Transverse colon (tissue), 4 donors: ENCODE measurements around the gene GNAO1. TPM values are rescaled to one million over a fixed set of nuclear protein-coding genes. Genes with fewer than 3 reads are reported as not detected.
A peak's percentile ranks its signal among the peaks of the same experiment; 100 is the strongest.

Source experiments
- DNase-seq: peaks from one replicate; pipeline ENCODE4 v3.0.0-alpha.2; 2019
- H3K27ac ChIP-seq, 4 donors: fragments of 200-600 bp; sonication (generic); 2 replicates each; pipeline ENCODE4 v1.5.1; 2016 to 2018; ENCODE audit warnings: inconsistent platforms in 4 of 4
- H3K27me3 ChIP-seq: fragments of 200-600 bp; sonication (generic); 2 replicates; pipeline ENCODE4 v1.5.1; 2017; ENCODE audit warnings: inconsistent platforms
- H3K36me3 ChIP-seq, 4 donors: fragments of 200-600 bp; sonication (generic); 2 replicates each; pipeline ENCODE4 v1.5.1; 2017 to 2019; ENCODE audit warnings: inconsistent platforms in 4 of 4
- H3K4me1 ChIP-seq, 4 donors: fragments of 200-600 bp; sonication (generic); 2 replicates each; pipeline ENCODE4 v1.5.1; 2017 to 2020; ENCODE audit warnings: inconsistent platforms in 4 of 4
- H3K4me3 ChIP-seq, 4 donors: fragments of 200-600 bp; sonication (generic); 1 replicate in 1 of 4; 2 replicates in 3 of 4; pipeline versions ENCODE4 v1.5.1 to v1.6.1; 2017 to 2019; ENCODE audit warnings: inconsistent platforms in 4 of 4
- H3K9me3 ChIP-seq, 2 donors: fragments of 200-600 bp; sonication (generic); 2 replicates each; pipeline ENCODE4 v1.5.1; 2017 to 2019; ENCODE audit warnings: inconsistent platforms in 2 of 2
- EP300 ChIP-seq: sonication (generic); formaldehyde crosslinking; IDR thresholded peaks from one replicate; pipeline ENCODE4 v1.6.1; 2017; ENCODE audit warnings: antibody characterized with exemption, low read depth
- POLR2A ChIP-seq: fragments of 450-650 bp; IDR thresholded peaks from one replicate; pipeline ENCODE4 v1.6.1; 2016; ENCODE audit warnings: antibody characterized with exemption, mild to moderate bottlenecking, moderate library complexity
- POLR2AphosphoS5 ChIP-seq, 3 donors: sonication (generic); formaldehyde crosslinking; IDR thresholded peaks; one replicate each; pipeline ENCODE4 v1.6.1; 2016; ENCODE audit warnings: antibody characterized with exemption in 3 of 3
- WGBS, 2 donors: methylation state at CpG; one replicate each; pipeline ENCODE4 v1.1.5; 2018; ENCODE audit warnings: low coverage in 1 of 2; 5-methylcytosine and 5-hydroxymethylcytosine counted together
- in situ Hi-C, 4 donors: fragments of 200-750 bp; cut with MboI; loops; one replicate each; pipeline versions ENCODE4 v1.15.0 to v1.15.1; 2017; ENCODE audit warnings: low sequenced_read_pairs in 3 of 4, low pct_ligation_motif_present in 1 of 4, low pct_unique_long_range_greater_than_20kb in 1 of 4
- intact Hi-C: fragments of 100-400 bp; cut with DNase I; formaldehyde crosslinking; loops from one replicate; pipeline ENCODE4 v1.15.1; 2023; ENCODE audit warnings: low total_unique reads
- total RNA-seq, 4 donors: library from RNA; depleted of rRNA; stranded (reverse); fragments of >200 nt; gene quantifications; one replicate each; pipeline ENCODE4 v1.1.0, GENCODE V29; 2016
- TF ChIP-seq, protein P1 (sequence below), 5 experiments: fragments of 200-600 bp in 3 of 5; fragments of 450-650 bp in 2 of 5; sonication (generic) in 3 of 5; IDR thresholded peaks; 1 replicate in 2 of 5; 2 replicates in 3 of 5; pipeline ENCODE4 v1.5.1; 2016 to 2017; ENCODE audit warnings: antibody characterized with exemption in 5 of 5, inconsistent platforms in 3 of 5, mild to moderate bottlenecking in 2 of 5, moderate library complexity in 1 of 5

The GNAO1 gene
- total RNA-seq, 4 donors from 2014 or later, result 7.3 to 25.4 (median 11.3) TPM

DNA sequence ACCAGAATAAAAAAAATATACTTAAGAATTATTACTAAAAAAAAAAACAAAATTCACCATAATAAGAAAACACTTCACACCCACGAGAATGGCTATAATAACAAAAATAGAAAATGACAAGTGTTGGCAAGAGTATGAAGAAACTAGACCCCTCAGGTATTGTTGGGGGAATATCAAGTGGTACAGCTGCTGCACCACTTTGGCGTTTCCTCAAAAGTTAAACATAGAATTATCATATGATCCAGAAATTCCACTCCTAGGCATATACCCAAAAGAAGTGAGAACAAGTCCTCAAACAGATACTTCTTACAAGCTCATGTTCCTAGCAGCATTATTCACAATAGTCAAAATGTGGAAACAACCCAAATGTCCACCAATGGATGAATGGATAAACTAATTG lies 207.8 kb downstream of the GNAO1 start:
- Histone ChIP-seq H3K36me3 (peaks cover 0 to 43% (median 12%) of the 10 kb centered on the region in 4 donors), H3K27ac (no peak overlapping the region), H3K4me3 (no peak overlapping the region), H3K9me3 (no peaks in the 10 kb centered on the region), H3K4me1 (no peaks in the 10 kb centered on the region), H3K27me3 (no peaks in the 10 kb centered on the region)
- intact Hi-C loops (no loop called here), in situ Hi-C loops (no loop called here)
- TF ChIP-seq, protein P1, sequence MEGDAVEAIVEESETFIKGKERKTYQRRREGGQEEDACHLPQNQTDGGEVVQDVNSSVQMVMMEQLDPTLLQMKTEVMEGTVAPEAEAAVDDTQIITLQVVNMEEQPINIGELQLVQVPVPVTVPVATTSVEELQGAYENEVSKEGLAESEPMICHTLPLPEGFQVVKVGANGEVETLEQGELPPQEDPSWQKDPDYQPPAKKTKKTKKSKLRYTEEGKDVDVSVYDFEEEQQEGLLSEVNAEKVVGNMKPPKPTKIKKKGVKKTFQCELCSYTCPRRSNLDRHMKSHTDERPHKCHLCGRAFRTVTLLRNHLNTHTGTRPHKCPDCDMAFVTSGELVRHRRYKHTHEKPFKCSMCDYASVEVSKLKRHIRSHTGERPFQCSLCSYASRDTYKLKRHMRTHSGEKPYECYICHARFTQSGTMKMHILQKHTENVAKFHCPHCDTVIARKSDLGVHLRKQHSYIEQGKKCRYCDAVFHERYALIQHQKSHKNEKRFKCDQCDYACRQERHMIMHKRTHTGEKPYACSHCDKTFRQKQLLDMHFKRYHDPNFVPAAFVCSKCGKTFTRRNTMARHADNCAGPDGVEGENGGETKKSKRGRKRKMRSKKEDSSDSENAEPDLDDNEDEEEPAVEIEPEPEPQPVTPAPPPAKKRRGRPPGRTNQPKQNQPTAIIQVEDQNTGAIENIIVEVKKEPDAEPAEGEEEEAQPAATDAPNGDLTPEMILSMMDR (IDR thresholded peaks at IDR 0.05), result no peak
- TF ChIP-seq EP300, result no peak
- no peak for TF ChIP-seq POLR2A
- WGBS, 2 donors, result 75 to 78% methylated on average over 2 of the region's 2 CpGs
- DNase-seq, result no peak

DNA sequence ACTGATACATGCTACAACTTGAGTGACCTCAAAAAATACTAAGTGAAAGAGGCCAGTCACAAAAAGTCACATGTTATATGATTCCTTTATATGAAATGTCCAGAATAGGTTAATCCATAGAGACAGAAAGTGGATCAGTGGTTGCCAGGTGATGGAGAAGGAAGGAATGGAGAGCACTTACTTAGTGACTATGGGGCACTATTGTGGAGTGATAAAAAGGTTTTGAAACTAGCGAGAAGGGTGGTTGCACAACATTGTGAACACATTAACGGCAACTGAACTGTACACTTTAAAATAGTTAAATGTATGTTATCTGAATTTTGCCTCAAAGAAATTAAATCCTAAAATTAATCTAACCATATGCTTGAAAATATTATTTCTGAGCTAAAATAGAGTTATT lies 208.2 kb downstream of the GNAO1 start:
- Histone ChIP-seq H3K4me3 (no peak overlapping the region), H3K9me3 (no peaks in the 10 kb centered on the region), H3K4me1 (no peaks in the 10 kb centered on the region), H3K27ac (no peak overlapping the region), H3K27me3 (no peaks in the 10 kb centered on the region), H3K36me3 (peaks cover 0 to 47% (median 13%) of the 10 kb centered on the region in 4 donors)
- no peak for TF ChIP-seq POLR2A
- TF ChIP-seq, protein P1 (IDR thresholded peaks at IDR 0.05), result no peak
- no peak for TF ChIP-seq EP300
- no peak for TF ChIP-seq POLR2AphosphoS5 (IDR thresholded peaks at IDR 0.05)
- no peak for DNase-seq
- in situ Hi-C loops, result no loop called here
- 83 to 94% methylated on average over 1 to 2 of the region's 2 CpGs for WGBS, 2 donors
- intact Hi-C loops, result no loop called here

DNA sequence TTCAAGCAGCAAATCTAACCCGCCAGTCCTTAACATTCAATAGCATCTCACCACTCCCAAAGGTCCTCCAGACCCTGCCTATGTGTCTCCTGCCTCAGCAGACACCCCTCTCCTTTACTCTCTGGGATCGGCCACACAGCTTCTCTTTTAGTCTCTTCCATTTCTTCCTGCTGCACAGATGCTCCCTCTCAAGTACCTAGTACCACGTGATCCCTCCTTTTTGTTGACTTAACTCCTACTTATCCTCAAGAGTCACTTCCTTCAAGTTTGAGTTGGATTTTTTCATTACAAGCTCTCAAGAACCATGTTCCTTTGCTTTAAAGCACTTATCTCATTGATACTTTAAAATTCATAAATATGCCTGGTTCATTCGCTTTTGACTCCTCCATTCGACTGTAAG lies 209.2 kb downstream of the GNAO1 start:
- TF ChIP-seq, protein P1 (IDR thresholded peaks at IDR 0.05), result no peak
- TF ChIP-seq EP300 (no peak), POLR2A (no peak), POLR2AphosphoS5 (IDR thresholded peaks at IDR 0.05) (no peak)
- intact Hi-C loops (no loop called here), in situ Hi-C loops (no loop called here)
- no peak overlapping the region for H3K27ac ChIP-seq
- no peaks in the 10 kb centered on the region for H3K4me1 ChIP-seq
- 70 to 71% methylated on average over 5 of the region's 5 CpGs for WGBS, 2 donors
- H3K36me3 ChIP-seq, result peaks cover 0 to 57% (median 16%) of the 10 kb centered on the region in 4 donors
- H3K27me3 ChIP-seq, result no peaks in the 10 kb centered on the region
- DNase-seq, result no peak
- no peak overlapping the region for H3K4me3 ChIP-seq
- H3K9me3 ChIP-seq, result no peaks in the 10 kb centered on the region

DNA sequence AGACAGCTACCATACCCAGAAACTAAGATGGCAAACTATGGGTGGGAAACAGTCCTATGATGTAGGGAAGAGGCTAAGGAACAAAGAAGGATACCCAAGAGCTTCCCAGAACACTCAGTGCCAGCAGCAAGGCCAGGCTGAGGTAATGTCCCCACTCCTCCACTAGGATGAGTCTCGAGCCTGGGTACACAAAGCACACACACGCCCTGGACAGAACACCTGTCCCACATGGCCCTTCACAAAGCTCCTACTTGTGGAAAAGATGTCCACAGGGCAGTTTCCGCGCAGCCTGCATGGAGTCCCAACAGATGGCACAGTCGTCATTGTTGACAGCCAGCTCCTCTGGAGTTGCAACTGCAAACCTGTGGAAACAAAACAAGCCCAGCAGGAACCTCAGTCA lies 210.2 kb downstream of the GNAO1 start:
- 56 to 85% methylated on average over 2 to 5 of the region's 5 CpGs for WGBS, 2 donors
- H3K27ac ChIP-seq, result no peak overlapping the region
- no peaks in the 10 kb centered on the region for H3K9me3 ChIP-seq
- no peaks in the 10 kb centered on the region for H3K4me1 ChIP-seq
- no peak for TF ChIP-seq POLR2AphosphoS5 (IDR thresholded peaks at IDR 0.05)
- TF ChIP-seq, protein P1 (IDR thresholded peaks at IDR 0.05), result peak in 1 of 5 experiments; percentile 19
- in situ Hi-C loops (no loop called here), intact Hi-C loops (no loop called here)
- H3K4me3 ChIP-seq, result no peak overlapping the region
- DNase-seq, result no peak
- peaks cover 0 to 57% (median 16%) of the 10 kb centered on the region in 4 donors for H3K36me3 ChIP-seq
- no peaks in the 10 kb centered on the region for H3K27me3 ChIP-seq
